ENCODE data around the gene C1QL4. TPM values are rescaled to one million over a fixed set of nuclear protein-coding genes. Genes with fewer than 3 reads are reported as not detected.

Gene C1QL4
- total and polyA plus RNA-seq, 11 donors, result not detected

GRCh38 chr12:49292729-49293055 lies 44.3 kb downstream of the C1QL4 start:
- Histone ChIP-seq H3K36me3 (no peaks in the 10 kb centered on the region), H3K9me3 (no peaks in the 10 kb centered on the region), H3K4me1 (peaks cover 0 to 35% (median 18%) of the 10 kb centered on the region in 12 donors), H3K27me3 (peaks cover 20 to 46% (median 29%) of the 10 kb centered on the region in 9 donors), H3K4me3 (peak overlapping the region in 2 of 12 donors; percentile 28 to 32), H3K27ac (no peak overlapping the region)
- WGBS, 4 donors, result 68 to 83% (median 76%) methylated on average over 5 to 7 of the region's 7 CpGs
- intact Hi-C loops (cut with DNase I), result loop anchor here in 2 of 10 donors (5.0 kb wide), 1 partner anchor 45 kb away; the partner anchor contains the start of gene C1QL4 (in 2 of the 2)
- DNase-seq (no peak), ATAC-seq (peak in 2 of 4 donors; percentile 6 to 10)
- no peak for TF ChIP-seq CTCF (IDR thresholded peaks at IDR 0.05)
- TF ChIP-seq POLR2A (IDR thresholded peaks at IDR 0.05), result no peak

GRCh38 chr12:49288922-49289555 lies 47.9 kb downstream of the C1QL4 start:
- TF ChIP-seq POLR2A (IDR thresholded peaks at IDR 0.05) (no peak), CTCF (IDR thresholded peaks at IDR 0.05) (no peak)
- Histone ChIP-seq H3K27me3 (peaks cover 0 to 24% (median 2%) of the 10 kb centered on the region in 9 donors), H3K4me3 (no peak overlapping the region), H3K4me1 (peaks cover 0 to 13% (median 7%) of the 10 kb centered on the region in 12 donors), H3K9me3 (no peaks in the 10 kb centered on the region), H3K36me3 (no peaks in the 10 kb centered on the region), H3K27ac (no peak overlapping the region)
- intact Hi-C loops (cut with DNase I), result loop anchor here in 7 of 10 donors (2.0 to 10.0 kb wide), 6 partner anchors 48 to 226 kb away; partner anchors contain the start of genes C1QL4 (in 3 of the 7) and DNAJC22 (in 1 of the 7)
- DNase-seq (no peak), ATAC-seq (no peak)
- 67 to 83% (median 82%) methylated on average over 9 of the region's 9 CpGs for WGBS, 4 donors

- no peaks in the 10 kb centered on the region for H3K36me3 ChIP-seq
- H3K4me1 ChIP-seq, result peaks cover 0 to 9% (median 6%) of the 10 kb centered on the region in 12 donors
- WGBS, 4 donors, result 9 to 14% (median 11%) methylated on average over 11 of the region's 11 CpGs
- TF ChIP-seq POLR2A (IDR thresholded peaks at IDR 0.05) (no peak), CTCF (IDR thresholded peaks at IDR 0.05) (peak; percentile 73 to 89 (median 82))
- H3K27ac ChIP-seq, result no peak overlapping the region
- intact Hi-C loops (cut with DNase I), result loop anchor here in 7 of 10 donors (2.0 to 10.0 kb wide), 6 partner anchors 49 to 226 kb away; partner anchors contain the start of genes C1QL4 (in 3 of the 7) and DNAJC22 (in 1 of the 7)
- peaks cover 0 to 28% (median 3%) of the 10 kb centered on the region in 9 donors for H3K27me3 ChIP-seq
- peak in 2 of 5 donors; percentile 40 to 41 for DNase-seq
- ATAC-seq, result peak in 2 of 4 donors; percentile 44 to 54
- no peak overlapping the region for H3K4me3 ChIP-seq
- no peaks in the 10 kb centered on the region for H3K9me3 ChIP-seq
These were observed 48.6 kb downstream of the C1QL4 start for GRCh38 chr12:49288412-49288853.

- Histone ChIP-seq H3K9me3 (no peaks in the 10 kb centered on the region), H3K27ac (no peak overlapping the region), H3K4me3 (no peak overlapping the region), H3K27me3 (peaks cover 0 to 28% (median 3%) of the 10 kb centered on the region in 9 donors), H3K4me1 (peaks cover 0 to 4% (median 2%) of the 10 kb centered on the region in 12 donors), H3K36me3 (no peaks in the 10 kb centered on the region)
- DNase-seq (no peak), ATAC-seq (no peak)
- TF ChIP-seq CTCF (IDR thresholded peaks at IDR 0.05), result no peak
- no peak for TF ChIP-seq POLR2A (IDR thresholded peaks at IDR 0.05)
- intact Hi-C loops (cut with DNase I), result loop anchor here in 7 of 10 donors (2.0 to 10.0 kb wide), 6 partner anchors 49 to 227 kb away; partner anchors contain the start of genes C1QL4 (in 3 of the 7) and DNAJC22 (in 1 of the 7)
- 53 to 56% (median 55%) methylated on average over 6 of the region's 6 CpGs for WGBS, 4 donors
These were observed 49.1 kb downstream of the C1QL4 start for GRCh38 chr12:49287876-49288275.

All from heart left ventricle (tissue), 16 donors.